Measurements from ENCODE around the gene STX8. TPM values are rescaled to one million over a fixed set of nuclear protein-coding genes. Genes with fewer than 3 reads are reported as not detected.

STX8 gene
- polyA plus RNA-seq, 1 of the 3 experiments (the other 2 are of a cell fraction), result 51.3 TPM

- Histone ChIP-seq H3K79me2 (ENCODE audit: insufficient read depth) (no peaks in the 10 kb centered on the region), H3K4me2 (no peak overlapping the region), H3K27me3 (ENCODE audit: insufficient read depth) (no peaks in the 10 kb centered on the region), H3K9me2 (no peaks in the 10 kb centered on the region), H3K4me1 (ENCODE audit: control insufficient read depth in 1 of 2, insufficient read depth in 2 of 2, low read depth in 1 of 2, low read length in 1 of 2) (no peaks in the 10 kb centered on the region), H2AFZ (ENCODE audit: low read depth) (no peak overlapping the region), H4K20me1 (ENCODE audit: insufficient read depth) (no peaks in the 10 kb centered on the region), H3F3A (replicated peaks; ENCODE audit: insufficient read depth) (no peaks in the 10 kb centered on the region), H3K4me3 (ENCODE audit: low read depth in 2 of 2, low read length in 1 of 2) (no peak overlapping the region), H3K27ac (ENCODE audit: low read depth in 2 of 2, low read length in 1 of 2) (no peak overlapping the region), H3K9ac (no peak overlapping the region), H3K36me3 (replicated peaks in 1 of 2; ENCODE audit: control insufficient read depth in 1 of 2, insufficient read depth in 2 of 2, low read length in 1 of 2) (no peaks in the 10 kb centered on the region), H3K9me3 (no peaks in the 10 kb centered on the region)
- CTCF ChIA-PET, result interaction anchor here (1.0 kb wide), 1 partner anchor 37 kb away, joined by 3 read pairs; no protein-coding TSS in a partner anchor
- WGBS (ENCODE audit: low lambda C conversion rate), result 96% methylated on average over 2 of the region's 2 CpGs
- no peak for TF ChIP-seq SIN3A (IDR thresholded peaks at IDR 0.05; ENCODE audit: borderline replicate concordance, low read depth, low read length)
- TF ChIP-seq CHD2 (IDR thresholded peaks at IDR 0.05; ENCODE audit: low read length, partially characterized antibody), result no peak
- no peak for TF ChIP-seq ZBTB33 (IDR thresholded peaks at IDR 0.05; ENCODE audit: borderline replicate concordance, low read depth)
- no peak for TF ChIP-seq TEAD4 (IDR thresholded peaks at IDR 0.05; ENCODE audit: borderline replicate concordance, insufficient read depth)
- no peak for TF ChIP-seq USF1 (IDR thresholded peaks at IDR 0.05; ENCODE audit: borderline replicate concordance, low read depth)
- TF ChIP-seq NFIC (IDR thresholded peaks at IDR 0.05; ENCODE audit: borderline replicate concordance), result no peak
- no peak for TF ChIP-seq POLR2AphosphoS5 (IDR thresholded peaks at IDR 0.05; ENCODE audit: low read depth, low read length)
- TF ChIP-seq RXRA (IDR thresholded peaks at IDR 0.05; ENCODE audit: borderline replicate concordance, low read depth), result no peak
- no peak for TF ChIP-seq FOSL2 (IDR thresholded peaks at IDR 0.05; ENCODE audit: borderline replicate concordance, low read depth)
- TF ChIP-seq FOXM1 (IDR thresholded peaks at IDR 0.05; ENCODE audit: low read depth), result no peak
- TF ChIP-seq PBX3 (IDR thresholded peaks at IDR 0.05), result no peak
- no peak for TF ChIP-seq EP300 (IDR thresholded peaks at IDR 0.05; ENCODE audit: borderline replicate concordance in 1 of 2, low read depth in 1 of 2, low read length in 1 of 2)
- no peak for DNase-seq
- POLR2A ChIA-PET, result no interaction called here
Observed at GRCh38 chr17:9484789-9485188, 90.8 kb downstream of the STX8 start.

- H2AFZ ChIP-seq (ENCODE audit: low read depth), result no peak overlapping the region
- H3K27me3 ChIP-seq (ENCODE audit: insufficient read depth), result no peaks in the 10 kb centered on the region
- no peaks in the 10 kb centered on the region for H4K20me1 ChIP-seq (ENCODE audit: insufficient read depth)
- no peaks in the 10 kb centered on the region for H3K4me1 ChIP-seq (ENCODE audit: control insufficient read depth in 1 of 2, insufficient read depth in 2 of 2, low read depth in 1 of 2, low read length in 1 of 2)
- ChIA-PET CTCF (no interaction called here), POLR2A (no interaction called here)
- H3K27ac ChIP-seq (ENCODE audit: low read depth in 2 of 2, low read length in 1 of 2), result no peak overlapping the region
- 91% methylated on average over 4 of the region's 4 CpGs for WGBS (ENCODE audit: low lambda C conversion rate)
- no peaks in the 10 kb centered on the region for H3K79me2 ChIP-seq (ENCODE audit: insufficient read depth)
- no peak for DNase-seq
- H3K9me2 ChIP-seq, result no peaks in the 10 kb centered on the region
- no peaks in the 10 kb centered on the region for H3F3A ChIP-seq (replicated peaks; ENCODE audit: insufficient read depth)
- no peaks in the 10 kb centered on the region for H3K36me3 ChIP-seq (replicated peaks in 1 of 2; ENCODE audit: control insufficient read depth in 1 of 2, insufficient read depth in 2 of 2, low read length in 1 of 2)
- H3K9ac ChIP-seq, result no peak overlapping the region
- no peak overlapping the region for H3K4me2 ChIP-seq
- H3K9me3 ChIP-seq, result no peaks in the 10 kb centered on the region
- H3K4me3 ChIP-seq (ENCODE audit: low read depth in 2 of 2, low read length in 1 of 2), result no peak overlapping the region
- TF ChIP-seq IRF3 (IDR thresholded peaks at IDR 0.05; ENCODE audit: low read depth, low read length) (no peak), USF1 (IDR thresholded peaks at IDR 0.05; ENCODE audit: borderline replicate concordance, low read depth) (no peak), TAF1 (IDR thresholded peaks at IDR 0.05; ENCODE audit: borderline replicate concordance, low read depth, low read length) (no peak), MAX (IDR thresholded peaks at IDR 0.05; ENCODE audit: low read depth) (no peak), POLR2AphosphoS5 (IDR thresholded peaks at IDR 0.05; ENCODE audit: low read depth, low read length) (no peak), ELF1 (IDR thresholded peaks at IDR 0.05) (no peak), MXI1 (IDR thresholded peaks at IDR 0.05; ENCODE audit: low read depth, low read length) (no peak), USF2 (IDR thresholded peaks at IDR 0.05; ENCODE audit: borderline replicate concordance, low read depth, low read length) (no peak), JUND (IDR thresholded peaks at IDR 0.05) (no peak), ZBTB33 (IDR thresholded peaks at IDR 0.05; ENCODE audit: borderline replicate concordance, low read depth) (no peak)
Observed at GRCh38 chr17:9479964-9480363, 95.7 kb downstream of the STX8 start.

All from SK-N-SH (cell line).